NT2/D1 (cell line): ENCODE results near the gene DGKH.
"Not testable (repeated sequence)": the region's sequence is repeated elsewhere in the genome, so short reads cannot be mapped to it uniquely, and the experiment has no call there.

Experiments
- DNase-seq: peaks from one replicate; pipeline ENCODE4 v3.0.0-alpha.2; 2011; ENCODE audit warnings: low read depth, low spot score
- H3K27me3 ChIP-seq: 2 replicates; pipeline ENCODE4 v1.6.0; 2011; ENCODE audit warnings: mild to moderate bottlenecking; ENCODE audit not compliant: insufficient read length, insufficient read depth
- H3K36me3 ChIP-seq: 2 replicates; pipeline ENCODE4 v1.6.1; 2011; ENCODE audit warnings: mild to moderate bottlenecking, low read length, mixed read lengths; ENCODE audit not compliant: insufficient read depth, insufficient read length
- H3K4me1 ChIP-seq: 2 replicates; pipeline ENCODE4 v1.5.1; 2011; ENCODE audit not compliant: insufficient read depth, insufficient read length
- H3K4me3 ChIP-seq: 2 replicates; pipeline ENCODE4 v1.5.1; 2011; ENCODE audit warnings: low read depth; ENCODE audit not compliant: insufficient read length
- H3K9ac ChIP-seq: 2 replicates; pipeline ENCODE4 v1.6.0; 2011; ENCODE audit warnings: low read depth; ENCODE audit not compliant: insufficient read length
- H3K9me3 ChIP-seq: 2 replicates; pipeline ENCODE4 v1.5.1; 2011; ENCODE audit warnings: mild to moderate bottlenecking, low read length; ENCODE audit not compliant: insufficient read depth
- SUZ12 ChIP-seq: IDR thresholded peaks from 2 replicates; pipeline ENCODE4 v1.6.1; 2011; ENCODE audit not compliant: insufficient read length, insufficient read depth; ENCODE audit errors: extremely low read depth
- YY1 ChIP-seq: IDR thresholded peaks from 2 replicates; pipeline ENCODE4 v1.6.1; 2011; ENCODE audit not compliant: insufficient read length, insufficient read depth
- ZNF274 ChIP-seq: IDR thresholded peaks from 2 replicates; pipeline ENCODE4 v1.6.1; 2011; ENCODE audit warnings: mild to moderate bottlenecking, low read depth, low read length

Gene DGKH

DNA sequence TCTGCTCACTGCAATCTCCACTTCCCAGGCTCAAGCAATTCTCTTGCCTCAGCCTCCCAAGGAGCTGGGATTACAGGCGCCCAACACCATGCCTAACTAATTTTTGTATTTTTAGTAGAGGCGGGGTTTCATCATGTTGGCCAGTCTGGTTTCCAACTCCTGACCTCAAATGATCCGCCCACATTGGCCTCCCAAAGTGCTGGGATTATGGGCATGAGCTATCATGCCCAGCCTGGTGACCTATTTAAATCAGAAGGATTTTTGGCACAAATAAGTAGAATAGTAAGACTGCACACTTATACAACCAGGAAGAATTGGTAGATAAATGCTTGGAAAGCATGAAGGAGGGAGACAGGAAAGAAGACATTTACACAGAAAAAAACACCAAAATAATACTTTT lies 170.1 kb downstream of the DGKH start:
- TF ChIP-seq YY1 (no peak), SUZ12 (no peak)
- Histone ChIP-seq H3K4me3 (no peak overlapping the region), H3K27me3 (no peaks in the 10 kb centered on the region), H3K36me3 (no peaks in the 10 kb centered on the region), H3K4me1 (no peaks in the 10 kb centered on the region), H3K9ac (no peak overlapping the region), H3K9me3 (no peaks in the 10 kb centered on the region)
- DNase-seq: no peak

DNA sequence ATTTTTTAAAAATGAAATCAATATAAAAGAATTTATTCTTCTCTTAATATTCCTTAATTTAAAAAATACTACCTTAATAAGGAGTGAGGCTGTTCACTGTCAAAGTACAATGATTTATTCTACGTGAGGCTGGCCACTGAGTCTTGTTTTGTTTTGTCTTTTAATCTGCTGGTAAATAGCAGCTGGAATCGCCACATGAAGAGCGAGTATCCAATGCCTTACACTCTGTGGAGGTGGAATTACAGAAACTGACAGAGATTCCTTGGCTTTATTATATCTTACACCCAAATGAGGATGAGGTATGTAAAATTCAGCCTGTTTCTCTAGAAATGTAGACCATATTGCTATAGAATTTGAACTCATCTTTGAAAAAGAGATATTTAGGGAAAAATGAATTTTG lies 170.6 kb downstream of the DGKH start:
- no peak for DNase-seq
- no peak overlapping the region for H3K4me3 ChIP-seq
- H3K36me3 ChIP-seq: no peaks in the 10 kb centered on the region
- no peaks in the 10 kb centered on the region for H3K9me3 ChIP-seq
- TF ChIP-seq ZNF274 (no peak), YY1 (no peak), SUZ12 (no peak)
- no peaks in the 10 kb centered on the region for H3K4me1 ChIP-seq
- H3K27me3 ChIP-seq: no peaks in the 10 kb centered on the region
- H3K9ac ChIP-seq: no peak overlapping the region

DNA sequence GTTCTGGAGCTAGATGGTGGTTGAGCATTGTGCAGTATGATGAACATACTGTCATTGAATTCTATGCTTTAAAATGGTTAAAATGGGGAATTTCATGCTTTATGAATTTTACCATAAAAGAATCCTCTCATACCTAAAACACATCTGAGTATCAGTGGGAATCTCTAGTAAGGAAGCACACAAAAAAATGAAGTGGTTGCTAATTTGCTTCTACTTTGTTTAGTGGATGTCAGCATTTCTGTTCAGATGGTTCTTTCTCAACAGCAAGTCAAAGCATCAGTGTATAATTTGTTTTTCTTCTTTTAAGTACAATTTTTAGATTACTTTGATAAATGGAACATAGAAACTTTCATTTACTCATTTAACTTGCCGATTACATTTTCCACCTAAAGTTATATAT lies 171.4 kb downstream of the DGKH start:
- H3K4me1 ChIP-seq: no peaks in the 10 kb centered on the region

DNA sequence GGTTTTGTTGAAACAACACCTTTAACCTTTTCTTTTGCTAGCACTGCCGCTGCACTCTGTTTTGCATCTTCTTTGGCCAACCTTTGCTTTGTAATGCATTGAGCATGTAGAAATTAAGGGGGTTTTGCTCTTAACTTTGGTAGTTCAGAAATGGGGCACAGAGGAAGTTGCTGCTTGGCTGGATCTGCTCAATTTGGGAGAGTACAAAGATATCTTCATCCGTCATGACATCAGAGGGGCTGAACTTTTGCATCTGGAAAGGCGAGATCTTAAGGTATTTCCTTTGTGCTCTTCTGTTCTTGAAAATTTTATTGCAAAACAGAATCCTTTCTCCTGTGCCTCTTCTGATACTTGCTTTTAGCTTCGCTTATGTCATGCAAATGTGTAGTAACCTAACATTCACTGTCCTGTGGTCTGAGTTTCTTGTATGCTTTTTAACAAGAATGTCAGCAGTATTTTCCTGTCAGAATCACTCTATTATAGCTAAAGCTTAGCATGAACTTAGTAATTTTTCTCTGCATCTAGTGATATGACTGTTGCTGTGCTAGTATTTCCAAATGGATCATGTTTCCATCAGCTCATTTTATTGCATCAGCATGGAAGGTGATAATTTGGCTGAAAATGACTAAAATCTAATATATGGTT lies 172.8 kb downstream of the DGKH start:
- no peak overlapping the region for H3K9ac ChIP-seq
- no peak overlapping the region for H3K4me3 ChIP-seq
- no peaks in the 10 kb centered on the region for H3K9me3 ChIP-seq
- TF ChIP-seq SUZ12 (no peak), ZNF274 (no peak), YY1 (no peak)
- DNase-seq: no peak
- H3K27me3 ChIP-seq: no peaks in the 10 kb centered on the region
- no peaks in the 10 kb centered on the region for H3K36me3 ChIP-seq
- no peaks in the 10 kb centered on the region for H3K4me1 ChIP-seq

More for the DNA sequence above, 171.4 kb downstream of the DGKH start:
- H3K9me3 ChIP-seq: no peaks in the 10 kb centered on the region
- no peaks in the 10 kb centered on the region for H3K36me3 ChIP-seq
- H3K27me3 ChIP-seq: no peaks in the 10 kb centered on the region
- H3K9ac ChIP-seq: no peak overlapping the region
- no peak for DNase-seq
- TF ChIP-seq ZNF274 (no peak), YY1 (no peak), SUZ12 (no peak)
- H3K4me3 ChIP-seq: no peak overlapping the region

DNA sequence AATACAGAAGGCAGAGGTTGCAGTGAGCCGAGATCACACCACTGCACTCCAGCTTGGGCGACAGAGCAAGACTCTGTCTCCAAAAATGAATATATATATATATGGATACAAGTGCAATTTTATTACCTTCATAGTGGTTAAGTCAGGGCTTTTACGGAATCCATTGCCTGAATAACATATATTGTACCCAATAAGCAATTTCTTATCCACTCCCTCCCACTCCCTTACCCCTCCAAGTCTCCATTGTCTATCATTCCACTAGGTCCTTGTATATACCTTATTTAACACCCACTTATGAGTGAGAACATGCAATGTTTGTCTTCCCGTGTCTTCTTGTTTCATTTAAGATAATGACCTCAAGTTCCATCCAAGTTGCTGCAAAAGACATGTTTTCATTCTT lies 175.2 kb downstream of the DGKH start:
- no peak for TF ChIP-seq YY1
- TF ChIP-seq SUZ12: no peak
- no peak for TF ChIP-seq ZNF274
- Histone ChIP-seq H3K4me3 (no peak overlapping the region), H3K27me3 (no peaks in the 10 kb centered on the region), H3K9ac (no peak overlapping the region), H3K9me3 (no peaks in the 10 kb centered on the region), H3K36me3 (no peaks in the 10 kb centered on the region), H3K4me1 (no peaks in the 10 kb centered on the region)
- no peak for DNase-seq

DNA sequence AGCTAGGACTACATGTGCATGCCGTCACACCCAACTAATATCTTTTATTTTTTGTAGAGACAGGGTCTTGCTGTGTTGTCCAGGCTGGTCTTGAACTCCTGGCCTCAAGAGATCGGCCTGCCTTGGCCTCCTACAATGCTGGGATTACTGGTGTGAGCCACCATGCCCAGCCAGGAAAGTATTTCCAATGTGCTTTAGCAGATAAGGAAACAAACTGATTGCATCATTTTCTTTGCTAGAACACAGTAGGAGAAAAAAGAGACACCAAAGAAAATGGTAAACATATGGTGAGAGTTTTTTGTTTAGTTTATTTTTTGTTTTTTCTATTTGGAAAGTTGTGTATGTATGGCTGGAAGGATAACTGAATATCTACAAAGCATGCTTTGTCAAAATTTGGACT lies 176.6 kb downstream of the DGKH start:
- H3K4me3 ChIP-seq: no peak overlapping the region
- H3K36me3 ChIP-seq: no peaks in the 10 kb centered on the region
- no peak for DNase-seq
- no peak overlapping the region for H3K9ac ChIP-seq
- no peaks in the 10 kb centered on the region for H3K9me3 ChIP-seq
- H3K4me1 ChIP-seq: no peaks in the 10 kb centered on the region
- TF ChIP-seq SUZ12: no peak
- TF ChIP-seq YY1: no peak
- TF ChIP-seq ZNF274: no peak
- no peaks in the 10 kb centered on the region for H3K27me3 ChIP-seq

DNA sequence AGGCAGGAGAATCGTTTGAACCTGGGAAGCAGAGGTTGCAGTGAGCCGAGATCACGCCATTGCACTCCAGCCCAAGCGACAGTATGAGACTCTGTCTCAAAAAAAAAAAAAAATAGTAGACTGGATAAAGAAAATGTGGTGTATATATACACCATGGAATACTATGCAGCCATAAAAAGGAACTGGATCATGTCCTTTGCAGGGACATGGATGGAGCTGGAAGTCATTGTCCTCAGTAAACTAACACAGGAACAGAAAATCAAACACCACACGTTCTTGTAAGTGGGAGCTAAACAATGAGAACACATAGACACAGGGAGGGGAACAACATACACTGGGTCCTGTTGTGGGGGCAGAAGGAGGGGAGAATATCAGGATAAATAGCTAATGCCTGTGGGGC lies 178.3 kb downstream of the DGKH start:
- H3K36me3 ChIP-seq, DNase-seq, H3K9ac ChIP-seq, H3K4me1 ChIP-seq, H3K4me3 ChIP-seq, H3K9me3 ChIP-seq, H3K27me3 ChIP-seq: not testable (repeated sequence)

DNA sequence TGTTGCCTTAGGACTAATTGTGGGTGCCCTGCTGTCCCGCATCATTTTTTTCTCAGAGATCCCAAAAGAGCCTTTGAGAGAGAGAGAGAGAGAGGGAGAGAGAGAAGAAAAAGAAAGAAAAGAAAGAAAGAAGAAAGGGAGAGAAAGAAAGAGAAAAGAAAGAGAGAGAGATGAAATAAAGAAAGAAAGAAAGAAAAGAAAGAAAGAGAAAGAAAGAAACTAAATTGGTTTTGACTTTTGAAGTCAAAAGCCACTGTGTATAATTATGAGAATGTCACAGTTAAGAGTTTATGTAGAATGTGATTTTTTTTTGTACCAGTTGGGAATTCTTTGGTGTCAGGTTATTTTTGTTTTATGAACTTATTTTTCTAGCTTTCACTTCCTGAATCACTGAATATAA lies 180.1 kb downstream of the DGKH start:
- no peak for DNase-seq
- Histone ChIP-seq H3K4me1 (no peaks in the 10 kb centered on the region), H3K9ac (no peak overlapping the region), H3K27me3 (no peaks in the 10 kb centered on the region), H3K4me3 (no peak overlapping the region), H3K9me3 (no peaks in the 10 kb centered on the region), H3K36me3 (no peaks in the 10 kb centered on the region)
- TF ChIP-seq SUZ12 (no peak), YY1 (no peak), ZNF274 (no peak)
